Stimulated activated CD8-positive, alpha-beta memory T cell treated with anti-CD3 and anti-CD28 coated beads, Interleukin-12 subunit alpha, Interleukin-12 subunit beta, amount 100 ng/mL, for 24 hours (primary cell): ENCODE results near the gene HECTD3.
"Not testable (repeated sequence)": the region's sequence is repeated elsewhere in the genome, so short reads cannot be mapped to it uniquely, and the experiment has no call there.

Experiments used
- DNase-seq: peaks from one replicate; pipeline ENCODE4 v3.0.0-alpha.2; 2020; ENCODE audit errors: extremely low read depth

Gene HECTD3

DNA sequence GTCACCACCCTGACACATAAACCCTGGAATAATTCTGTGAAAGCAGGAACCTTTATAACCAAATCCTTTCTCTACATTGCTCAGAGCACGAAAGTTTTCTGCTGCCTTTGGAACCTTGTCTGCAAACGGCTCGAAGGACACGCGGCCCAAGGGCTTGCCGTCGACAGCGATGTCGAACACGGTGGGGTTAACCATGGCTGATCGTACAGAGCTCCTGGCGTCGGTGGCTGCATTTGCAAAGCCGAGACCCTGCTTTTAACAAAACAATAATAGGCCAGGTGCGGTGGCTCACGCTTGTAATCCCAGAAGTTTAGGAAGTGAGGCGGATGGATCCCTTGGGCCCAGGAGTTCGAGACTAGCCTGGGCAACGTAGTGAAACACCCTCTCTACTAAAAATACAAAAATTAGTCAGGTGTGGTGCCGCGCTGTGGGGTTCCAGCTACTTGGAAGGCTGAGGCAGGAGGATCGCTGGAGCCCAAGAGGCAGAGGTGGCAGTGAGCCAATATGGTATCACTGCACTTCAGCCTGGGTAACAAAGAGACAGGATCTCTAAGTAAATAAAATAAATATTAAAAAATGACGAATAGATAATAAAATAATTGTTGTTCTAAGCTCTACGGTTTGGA, 22.5 kb downstream of the HECTD3 start:
- no peak for DNase-seq

DNA sequence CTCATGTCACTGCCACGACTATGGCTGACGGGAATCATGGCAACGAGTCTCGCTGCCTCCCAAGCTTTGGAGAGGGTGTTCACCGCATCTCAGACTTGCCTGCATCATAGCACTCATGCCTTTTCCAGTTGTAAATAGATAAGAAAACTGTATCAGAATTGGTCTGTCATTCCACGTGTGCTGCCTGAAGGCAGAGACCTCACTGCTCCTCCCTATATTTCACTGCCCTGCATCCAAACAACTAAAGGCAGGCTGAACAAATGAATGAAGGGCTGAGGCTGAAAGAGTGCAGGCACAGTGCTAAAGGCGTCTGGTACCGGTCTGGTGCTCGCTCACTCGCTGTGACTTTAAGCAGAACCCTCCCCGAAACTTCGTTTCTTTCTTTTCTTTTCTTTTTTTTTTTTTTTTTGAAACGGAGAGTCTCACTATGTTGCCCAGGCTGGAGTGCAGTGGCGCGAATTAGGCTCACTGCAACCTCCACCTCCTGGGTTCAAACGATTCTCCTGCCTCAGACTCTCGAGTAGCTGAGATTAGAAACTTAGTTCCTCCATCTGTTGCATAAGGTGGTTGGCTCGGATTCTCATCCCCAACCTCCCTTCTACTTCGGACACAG, 25.3 kb downstream of the HECTD3 start:
- DNase-seq, result no peak

DNA sequence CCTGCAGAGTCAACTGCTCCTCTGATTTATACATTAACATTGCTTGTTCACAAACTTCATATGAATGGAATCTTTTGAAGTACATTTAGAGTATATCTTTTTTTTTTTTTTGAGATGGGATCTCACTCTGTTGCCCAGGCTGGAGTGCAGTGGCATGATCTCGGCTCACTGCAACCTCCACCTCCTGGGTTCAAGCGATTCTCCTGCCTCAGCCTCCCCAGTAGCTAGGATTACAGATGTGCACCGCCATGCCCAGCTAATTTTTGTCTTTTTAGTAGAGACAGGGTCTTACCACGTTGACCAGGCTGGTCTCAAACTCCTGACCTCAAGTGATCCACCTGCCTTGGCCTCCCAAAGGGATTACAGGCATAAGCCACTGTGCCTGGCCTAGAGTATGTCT, 33.8 kb downstream of the HECTD3 start:
- DNase-seq, result not testable (repeated sequence)

DNA sequence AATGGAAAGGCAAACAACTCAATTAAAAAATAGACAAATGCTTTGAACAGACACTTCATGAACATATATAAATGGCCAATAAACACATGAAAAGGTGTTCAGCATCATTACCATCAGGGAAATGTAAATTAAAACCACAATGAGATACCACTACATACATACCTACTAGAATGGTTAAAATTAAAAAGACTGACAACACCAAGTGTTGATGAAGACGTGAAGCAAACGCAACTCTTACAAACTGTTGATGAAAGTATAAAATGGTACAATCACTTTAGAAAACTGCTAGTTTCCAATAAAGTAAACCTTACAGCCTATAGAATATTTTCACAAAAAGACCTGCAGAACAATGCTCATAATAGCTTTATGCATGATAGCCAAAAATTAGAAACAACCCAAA, 34.9 kb downstream of the HECTD3 start:
- no peak for DNase-seq

DNA sequence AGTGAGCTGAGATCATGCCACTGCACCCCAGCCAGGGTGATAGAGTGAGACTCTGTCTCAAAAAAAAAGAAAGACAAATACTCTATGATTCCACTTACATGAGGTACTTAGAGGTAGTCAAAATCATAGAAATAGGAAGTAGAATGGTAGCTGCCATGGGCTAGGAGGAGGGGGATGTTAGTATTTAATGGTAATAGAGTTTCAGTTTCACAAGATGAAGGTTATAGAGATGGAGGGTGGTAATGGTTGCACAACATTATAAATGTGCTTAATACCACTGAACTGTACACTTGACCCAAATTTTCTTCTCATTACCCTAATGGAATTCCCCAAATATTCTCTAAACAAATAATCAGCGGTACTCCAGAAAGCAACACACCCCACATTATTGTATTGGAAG, 37.5 kb downstream of the HECTD3 start:
- no peak for DNase-seq

DNA sequence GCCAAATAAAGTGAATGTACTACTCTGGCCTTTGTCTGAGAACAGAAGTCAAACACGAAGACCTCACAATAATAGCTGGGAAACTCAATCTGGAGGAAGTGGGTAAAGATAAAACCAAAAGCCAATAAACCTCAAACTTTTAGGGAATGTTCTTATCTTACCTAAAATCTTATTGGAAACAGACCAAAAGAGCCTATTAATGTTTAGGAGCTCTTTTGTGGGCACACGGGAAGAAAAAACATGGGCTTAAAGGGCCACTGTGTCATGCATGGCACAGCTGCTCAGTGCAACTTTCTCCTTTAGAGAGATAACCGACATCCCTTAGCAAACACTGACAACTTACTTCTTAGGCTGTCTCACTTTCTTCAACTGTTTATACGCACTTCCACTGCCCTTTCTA, 40.8 kb downstream of the HECTD3 start:
- DNase-seq, result no peak

DNA sequence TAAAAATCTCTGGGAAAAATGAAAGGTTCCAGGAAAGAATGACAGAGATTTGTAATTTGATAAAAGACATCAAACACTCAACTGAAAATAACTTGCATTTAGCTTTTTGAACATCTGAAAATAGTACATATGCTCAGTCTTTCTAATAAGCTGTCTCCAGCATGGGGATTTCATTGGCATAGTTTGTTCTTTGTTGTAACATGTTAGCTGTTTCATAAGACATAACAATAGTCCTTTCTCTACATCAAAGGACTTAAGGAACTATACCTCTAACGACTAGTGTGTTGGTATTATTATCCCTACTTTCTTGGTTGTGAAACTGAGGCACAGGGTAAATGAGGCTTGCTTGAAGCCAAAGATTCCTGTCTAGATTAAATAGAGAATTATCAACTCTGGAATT, 46.7 kb downstream of the HECTD3 start:
- DNase-seq, result no peak

DNA sequence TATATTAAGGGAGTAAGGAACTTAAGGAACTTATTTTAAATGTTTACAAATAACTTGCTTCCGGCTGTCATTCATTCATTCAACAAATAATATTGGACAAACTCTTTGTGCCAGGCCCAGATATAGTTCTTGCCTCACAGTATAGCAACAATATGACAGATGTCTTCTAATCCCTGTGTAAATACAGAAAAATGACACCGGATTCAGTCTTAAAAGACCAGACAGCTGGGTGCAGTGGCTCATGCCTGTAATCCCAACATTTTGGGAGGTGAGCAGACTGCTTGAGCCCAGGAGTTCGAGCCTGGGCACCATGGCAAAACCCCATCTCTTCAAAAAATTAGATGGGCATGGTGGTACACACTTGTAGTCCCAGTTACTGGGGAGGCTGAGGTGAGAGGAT, 48.4 kb downstream of the HECTD3 start:
- no peak for DNase-seq

DNA sequence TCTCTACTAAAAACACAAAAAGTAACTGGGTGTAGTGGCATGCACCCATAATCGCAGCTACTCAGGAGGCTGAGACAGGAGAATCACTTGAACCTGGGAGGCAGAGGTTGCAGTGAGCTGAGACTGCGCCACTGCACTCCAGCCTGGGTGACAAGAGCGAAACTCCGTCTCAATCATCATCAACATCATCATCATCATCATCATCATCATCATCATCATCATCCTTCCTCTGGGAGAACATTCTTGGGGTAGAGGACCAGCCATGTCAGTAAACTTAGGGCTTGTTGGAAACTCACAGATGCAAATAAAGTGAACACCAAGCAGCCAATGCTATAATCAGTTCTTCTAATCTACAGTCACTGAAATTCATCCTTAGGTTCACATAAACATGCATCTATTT, 49.1 kb downstream of the HECTD3 start:
- not testable (repeated sequence) for DNase-seq

DNA sequence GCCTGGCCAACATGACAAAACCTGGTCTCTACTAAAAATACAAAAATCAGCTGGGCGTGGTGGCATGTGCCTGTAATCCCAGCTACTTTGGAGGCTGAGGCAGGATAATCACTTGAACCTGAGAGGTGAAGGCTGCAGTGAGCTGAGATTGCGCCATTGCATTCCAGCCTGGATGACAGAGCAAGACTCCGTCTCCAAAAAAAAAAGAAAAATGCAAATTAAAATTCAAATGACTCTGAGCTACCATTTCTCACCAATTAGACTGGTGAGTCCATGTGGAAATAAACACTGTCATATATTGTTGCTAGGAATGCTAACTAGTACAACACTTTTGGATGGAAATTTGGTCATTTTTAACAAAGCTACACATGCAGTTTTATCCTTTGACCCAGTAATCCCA, 53.6 kb downstream of the HECTD3 start:
- not testable (repeated sequence) for DNase-seq

DNA sequence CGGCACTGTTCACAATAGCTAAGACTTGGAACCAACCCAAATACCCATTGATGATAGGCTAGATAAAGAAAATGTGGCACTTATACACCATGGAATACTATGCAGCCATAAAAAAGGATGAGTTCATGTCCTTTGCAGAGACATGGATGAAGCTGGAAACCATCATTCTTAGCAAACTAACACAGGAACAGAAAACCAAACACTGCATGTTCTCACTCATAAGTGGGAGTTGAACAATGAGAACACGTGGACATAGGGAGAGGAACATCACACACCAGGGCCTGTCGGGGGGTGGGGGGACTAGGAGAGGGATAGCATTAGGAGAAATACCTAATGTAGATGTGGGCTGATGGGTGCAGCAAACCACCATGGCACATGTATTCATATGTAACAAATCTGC, 55.0 kb downstream of the HECTD3 start:
- not testable (repeated sequence) for DNase-seq
